Measurements from ENCODE around the gene FOXD1.
A peak's percentile ranks its signal among the peaks of the same experiment; 100 is the strongest.

The FOXD1 gene

GRCh38 chr5:73438645-73439470 is 9.7 kb downstream of the FOXD1 start:
- DNase-seq = no peak

- DNase-seq = no peak
Observed at GRCh38 chr5:73437777-73438644, 10.6 kb downstream of the FOXD1 start.

GRCh38 chr5:73437101-73437776 is 11.3 kb downstream of the FOXD1 start:
- DNase-seq = no peak

GRCh38 chr5:73436535-73437100 is 12.0 kb downstream of the FOXD1 start:
- no peak for DNase-seq

- DNase-seq = no peak
Observed at GRCh38 chr5:73435759-73436534, 12.6 kb downstream of the FOXD1 start.

- no peak for DNase-seq
Observed at GRCh38 chr5:73434907-73435306, 13.7 kb downstream of the FOXD1 start.

GRCh38 chr5:73434461-73434860 is 14.1 kb downstream of the FOXD1 start:
- no peak for DNase-seq

- DNase-seq = no peak
Observed at GRCh38 chr5:73433982-73434342, 14.6 kb downstream of the FOXD1 start.

- DNase-seq = no peak
Observed at GRCh38 chr5:73433272-73433981, 15.2 kb downstream of the FOXD1 start.

- DNase-seq = no peak
Observed at GRCh38 chr5:73431204-73431851, 17.2 kb downstream of the FOXD1 start.

- no peak for DNase-seq
Observed at GRCh38 chr5:73426034-73426433, 22.5 kb downstream of the FOXD1 start.

- no peak for DNase-seq
Observed at GRCh38 chr5:73424556-73424977, 24.0 kb downstream of the FOXD1 start.

- DNase-seq = no peak
Observed at GRCh38 chr5:73422164-73422563, 26.4 kb downstream of the FOXD1 start.

GRCh38 chr5:73420666-73421065 is 27.9 kb downstream of the FOXD1 start:
- DNase-seq = no peak

GRCh38 chr5:73419465-73420390 is 28.8 kb downstream of the FOXD1 start:
- no peak for DNase-seq

GRCh38 chr5:73419117-73419464 is 29.5 kb downstream of the FOXD1 start:
- no peak for DNase-seq

GRCh38 chr5:73418244-73418691 is 30.3 kb downstream of the FOXD1 start:
- no peak for DNase-seq

GRCh38 chr5:73417303-73418034 is 31.1 kb downstream of the FOXD1 start:
- peak in 1 of 2 experiments; percentile 27 for DNase-seq

- no peak for DNase-seq
Observed at GRCh38 chr5:73415617-73416016, 33.0 kb downstream of the FOXD1 start.

All from NCI-H2081 (cell line).